SK-N-SH (cell line): ENCODE data around the gene G3BP1. TPM values are rescaled to one million over a fixed set of nuclear protein-coding genes. Genes with fewer than 3 reads are reported as not detected.

ENCODE experiments used
- CTCF ChIA-PET: fragments of 300-600, 350-600 bp; formaldehyde crosslinking; extraction: SDS; loops from one replicate; lab custom pipeline; 2021; lab: Yijun Ruan, JAX
- POLR2A ChIA-PET: fragments of 350-600 bp; sonication (Branson Sonifier 250); formaldehyde crosslinking; extraction: SDS; loops from one replicate; lab custom pipeline; 2020; ENCODE audit warnings: antibody characterized with exemption, inconsistent platforms; lab: Yijun Ruan, JAX
- DNase-seq: peaks from one replicate; pipeline ENCODE4 v3.0.0; 2012
- H2AFZ ChIP-seq: fragments of 200-600 bp; sonication (generic); 2 replicates; pipeline ENCODE4 v1.8.1; 2016; ENCODE audit warnings: antibody characterized with exemption, mild to moderate bottlenecking, low read depth
- H3F3A ChIP-seq: fragments of 200-600 bp; sonication (generic); replicated peaks from 2 replicates; pipeline ENCODE3; 2016; ENCODE audit warnings: antibody characterized with exemption, mild to moderate bottlenecking; ENCODE audit not compliant: insufficient read depth
- H3K27ac ChIP-seq, 2 experiments: fragments of 200-500 bp in 1 of 2; fragments of 200-600 bp in 1 of 2; sonication (Bioruptor generic) in 1 of 2; sonication (generic), shearing (Covaris generic) in 1 of 2; 2 replicates each; pipeline versions ENCODE4 v1.5.1 to v1.6.1; 2014 to 2016; ENCODE audit warnings: low read depth in 2 of 2, inconsistent platforms in 1 of 2, low read length in 1 of 2, mild to moderate bottlenecking in 1 of 2, mixed read lengths in 1 of 2
- H3K27me3 ChIP-seq: fragments of 200-600 bp; sonication (generic), shearing (Covaris generic); 2 replicates; pipeline ENCODE4 v1.6.1; 2016; ENCODE audit warnings: mixed run types; ENCODE audit not compliant: insufficient read depth
- H3K36me3 ChIP-seq, 2 experiments: fragments of 200-500 bp in 1 of 2; fragments of 200-600 bp in 1 of 2; sonication (Bioruptor generic) in 1 of 2; sonication (generic) in 1 of 2; replicated peaks in 1 of 2; 2 replicates each; pipeline versions ENCODE3 to v1.5.1; 2014 to 2016; ENCODE audit warnings: low read length in 1 of 2, mild to moderate bottlenecking in 1 of 2; ENCODE audit not compliant: insufficient read depth in 2 of 2, control insufficient read depth in 1 of 2
- H3K4me1 ChIP-seq, 2 experiments: fragments of 200-500 bp in 1 of 2; fragments of 200-600 bp in 1 of 2; sonication (Bioruptor generic) in 1 of 2; sonication (generic), shearing (Covaris generic) in 1 of 2; 2 replicates each; pipeline versions ENCODE4 v1.5.1 to v1.6.1; 2014 to 2016; ENCODE audit warnings: low read depth in 1 of 2, low read length in 1 of 2, mixed run types in 1 of 2; ENCODE audit not compliant: insufficient read depth in 2 of 2, control insufficient read depth in 1 of 2
- H3K4me2 ChIP-seq: fragments of 200-600 bp; sonication (generic), shearing (Covaris generic); 2 replicates; pipeline ENCODE4 v1.6.1; 2017; ENCODE audit warnings: mixed run types
- H3K4me3 ChIP-seq, 2 experiments: fragments of 200-500 bp in 1 of 2; fragments of 200-600 bp in 1 of 2; sonication (Bioruptor generic) in 1 of 2; sonication (generic), shearing (Covaris generic) in 1 of 2; 2 replicates each; pipeline versions ENCODE4 v1.5.1 to v1.8.1; 2014 to 2016; ENCODE audit warnings: low read depth in 2 of 2, inconsistent platforms in 1 of 2, low read length in 1 of 2, mild to moderate bottlenecking in 1 of 2, mixed read lengths in 1 of 2, moderate library complexity in 1 of 2
- H3K79me2 ChIP-seq: fragments of 200-600 bp; sonication (generic); 2 replicates; pipeline ENCODE4 v1.8.1; 2017; ENCODE audit warnings: mild to moderate bottlenecking; ENCODE audit not compliant: insufficient read depth
- H3K9ac ChIP-seq: fragments of 200-600 bp; sonication (generic); 2 replicates; pipeline ENCODE4 v1.6.1; 2017; ENCODE audit warnings: mixed run types
- H3K9me2 ChIP-seq: fragments of 200-600 bp; sonication (generic); 2 replicates; pipeline ENCODE4 v1.6.1; 2017; ENCODE audit warnings: mixed run types
- H3K9me3 ChIP-seq: fragments of 200-600 bp; sonication (generic); 2 replicates; pipeline ENCODE4 v1.6.1; 2017; ENCODE audit warnings: mixed run types, mild to moderate bottlenecking, moderate library complexity
- H4K20me1 ChIP-seq: fragments of 200-600 bp; sonication (generic); 2 replicates; pipeline ENCODE4 v1.6.1; 2017; ENCODE audit warnings: mild to moderate bottlenecking, mixed run types; ENCODE audit not compliant: insufficient read depth
- CTCF ChIP-seq: fragments of 200-600 bp; sonication (generic); IDR thresholded peaks from 2 replicates; pipeline ENCODE4 v1.6.1; 2017; ENCODE audit warnings: antibody characterized with exemption, mild to moderate bottlenecking, moderate library complexity
- FOSL2 ChIP-seq: IDR thresholded peaks from 2 replicates; pipeline ENCODE4 v1.4.0; 2012; ENCODE audit warnings: low read depth, mild to moderate bottlenecking, moderate library complexity, borderline replicate concordance
- JUND ChIP-seq: IDR thresholded peaks from 2 replicates; pipeline ENCODE4 v1.4.0; 2012
- MAX ChIP-seq: IDR thresholded peaks from 2 replicates; pipeline ENCODE4 v1.4.0; 2012; ENCODE audit warnings: low read depth
- MXI1 ChIP-seq: IDR thresholded peaks from 2 replicates; pipeline ENCODE4 v1.6.1; 2012; ENCODE audit warnings: mild to moderate bottlenecking, low read depth, low read length, improper control_type of control experiment
- POLR2AphosphoS5 ChIP-seq: IDR thresholded peaks from 2 replicates; pipeline ENCODE4 v1.6.1; 2012; ENCODE audit warnings: low read depth, low read length
- WGBS: methylation state at CpG from one replicate; pipeline ENCODE4 v1.1.6; 2017; ENCODE audit warnings: low lambda C conversion rate; 5-methylcytosine and 5-hydroxymethylcytosine counted together
- polyA plus RNA-seq, 3 experiments: library from polyadenylated mRNA; depleted of rRNA; stranded (reverse); fragments of >200 nt; gene quantifications; 2 replicates each; pipeline ENCODE4 v1.2.3, GENCODE V29; 2012

The G3BP1 gene
- polyA plus RNA-seq, 1 of the 3 experiments (the other 2 are of a cell fraction) = 21.7 TPM

- Histone ChIP-seq H3K27ac (no peak overlapping the region), H3K36me3 (peaks cover 85 to 87% of the 10 kb centered on the region in 2 experiments), H3K9me3 (no peaks in the 10 kb centered on the region), H2AFZ (no peak overlapping the region), H3K4me3 (no peak overlapping the region), H3K4me1 (peaks cover 0 to 7% of the 10 kb centered on the region in 2 experiments; a peak in 1 of 4 replicates), H3F3A (peaks cover 15% of the 10 kb centered on the region), H3K4me2 (no peak overlapping the region), H3K27me3 (no peaks in the 10 kb centered on the region), H3K9ac (no peak overlapping the region), H3K79me2 (peaks cover 69% of the 10 kb centered on the region), H4K20me1 (peaks cover 10% of the 10 kb centered on the region), H3K9me2 (no peaks in the 10 kb centered on the region)
- no peak for DNase-seq
- TF ChIP-seq CTCF (no peak), MAX (no peak), POLR2AphosphoS5 (no peak)
- ChIA-PET CTCF (no interaction called here), POLR2A (no interaction called here)
- WGBS = 95% methylated on average over 4 of the region's 4 CpGs
These were observed 36.9 kb downstream of the G3BP1 start for GRCh38 chr5:151808451-151809169.

- H3K4me3 ChIP-seq = no peak overlapping the region
- peaks cover 0 to 5% of the 10 kb centered on the region in 2 experiments; a peak in 1 of 4 replicates for H3K4me1 ChIP-seq
- DNase-seq = no peak
- ChIA-PET POLR2A (no interaction called here), CTCF (interaction anchor here (1.2 to 1.7 kb wide), 2 partner anchors 10 to 15 kb away, joined by 3 to 6 read pairs; no protein-coding TSS in a partner anchor)
- no peak overlapping the region for H2AFZ ChIP-seq
- H3K4me2 ChIP-seq = no peak overlapping the region
- TF ChIP-seq JUND (no peak), FOSL2 (0 out of 2 replicates have a peak, but pooled peaks have one; percentile 1)
- H3K27ac ChIP-seq = no peak overlapping the region
- H3K27me3 ChIP-seq = no peaks in the 10 kb centered on the region
- H3K9me3 ChIP-seq = no peaks in the 10 kb centered on the region
- no peaks in the 10 kb centered on the region for H3K9me2 ChIP-seq
- peaks cover 79 to 85% of the 10 kb centered on the region in 2 experiments for H3K36me3 ChIP-seq
- 26% methylated on average over 1 of the region's 1 CpG for WGBS
- H3K79me2 ChIP-seq = peaks cover 52% of the 10 kb centered on the region
- H3F3A ChIP-seq = peaks cover 7% of the 10 kb centered on the region
- no peak overlapping the region for H3K9ac ChIP-seq
- H4K20me1 ChIP-seq = peaks cover 10% of the 10 kb centered on the region
These were observed 38.7 kb downstream of the G3BP1 start for GRCh38 chr5:151810449-151810848.

GRCh38 chr5:151810897-151811296 is 39.1 kb downstream of the G3BP1 start:
- Histone ChIP-seq H3K27me3 (no peaks in the 10 kb centered on the region), H3K79me2 (peaks cover 47% of the 10 kb centered on the region), H3K4me2 (no peak overlapping the region), H3K9ac (no peak overlapping the region), H3K4me3 (no peak overlapping the region), H2AFZ (no peak overlapping the region), H4K20me1 (peaks cover 8% of the 10 kb centered on the region), H3F3A (peaks cover 6% of the 10 kb centered on the region), H3K4me1 (0 out of 4 replicates have a peak, but pooled peaks cover 0 to under 1% of the 10 kb centered on the region in 2 experiments), H3K36me3 (peaks cover 74 to 83% of the 10 kb centered on the region in 2 experiments), H3K27ac (no peak overlapping the region), H3K9me3 (no peaks in the 10 kb centered on the region), H3K9me2 (no peaks in the 10 kb centered on the region)
- POLR2A ChIA-PET = no interaction called here
- no peak for DNase-seq
- CTCF ChIA-PET = interaction anchor here (1.2 to 1.7 kb wide), 2 partner anchors 11 to 14 kb away, joined by 3 to 6 read pairs; no protein-coding TSS in a partner anchor
- TF ChIP-seq MXI1 (no peak), MAX (no peak)
- WGBS = 93% methylated on average over 1 of the region's 1 CpG
